ENCODE measurements around the gene GPC1.
A peak's percentile ranks its signal among the peaks of the same experiment; 100 is the strongest.
"Not testable (repeated sequence)": the region's sequence is repeated elsewhere in the genome, so short reads cannot be mapped to it uniquely, and the experiment has no call there.

Gene GPC1

DNA sequence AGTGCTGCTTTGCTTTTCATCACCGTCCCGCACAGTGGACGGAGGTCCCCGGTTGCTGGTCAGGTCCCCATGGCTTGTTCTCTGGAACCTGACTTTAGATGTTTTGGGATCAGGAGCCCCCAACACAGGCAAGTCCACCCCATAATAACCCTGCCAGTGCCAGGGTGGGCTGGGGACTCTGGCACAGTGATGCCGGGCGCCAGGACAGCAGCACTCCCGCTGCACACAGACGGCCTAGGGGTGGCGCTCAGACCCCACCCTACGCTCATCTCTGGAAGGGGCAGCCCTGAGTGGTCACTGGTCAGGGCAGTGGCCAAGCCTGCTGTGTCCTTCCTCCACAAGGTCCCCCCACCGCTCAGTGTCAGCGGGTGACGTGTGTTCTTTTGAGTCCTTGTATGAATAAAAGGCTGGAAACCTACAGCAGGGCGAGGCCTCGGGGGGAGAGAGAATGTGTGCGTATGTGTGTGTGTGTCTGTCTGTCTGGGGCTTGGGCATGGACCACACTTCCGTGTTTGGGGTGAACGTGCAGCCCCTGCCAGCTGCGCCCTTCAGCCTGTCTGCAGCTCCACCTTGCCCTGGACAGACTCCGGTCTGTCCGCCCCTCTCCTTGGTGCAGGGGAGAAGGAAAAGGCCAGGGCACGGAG lies 32.3 kb downstream of the GPC1 start:
- peak in 1 of 5 donors; percentile 10 for DNase-seq

DNA sequence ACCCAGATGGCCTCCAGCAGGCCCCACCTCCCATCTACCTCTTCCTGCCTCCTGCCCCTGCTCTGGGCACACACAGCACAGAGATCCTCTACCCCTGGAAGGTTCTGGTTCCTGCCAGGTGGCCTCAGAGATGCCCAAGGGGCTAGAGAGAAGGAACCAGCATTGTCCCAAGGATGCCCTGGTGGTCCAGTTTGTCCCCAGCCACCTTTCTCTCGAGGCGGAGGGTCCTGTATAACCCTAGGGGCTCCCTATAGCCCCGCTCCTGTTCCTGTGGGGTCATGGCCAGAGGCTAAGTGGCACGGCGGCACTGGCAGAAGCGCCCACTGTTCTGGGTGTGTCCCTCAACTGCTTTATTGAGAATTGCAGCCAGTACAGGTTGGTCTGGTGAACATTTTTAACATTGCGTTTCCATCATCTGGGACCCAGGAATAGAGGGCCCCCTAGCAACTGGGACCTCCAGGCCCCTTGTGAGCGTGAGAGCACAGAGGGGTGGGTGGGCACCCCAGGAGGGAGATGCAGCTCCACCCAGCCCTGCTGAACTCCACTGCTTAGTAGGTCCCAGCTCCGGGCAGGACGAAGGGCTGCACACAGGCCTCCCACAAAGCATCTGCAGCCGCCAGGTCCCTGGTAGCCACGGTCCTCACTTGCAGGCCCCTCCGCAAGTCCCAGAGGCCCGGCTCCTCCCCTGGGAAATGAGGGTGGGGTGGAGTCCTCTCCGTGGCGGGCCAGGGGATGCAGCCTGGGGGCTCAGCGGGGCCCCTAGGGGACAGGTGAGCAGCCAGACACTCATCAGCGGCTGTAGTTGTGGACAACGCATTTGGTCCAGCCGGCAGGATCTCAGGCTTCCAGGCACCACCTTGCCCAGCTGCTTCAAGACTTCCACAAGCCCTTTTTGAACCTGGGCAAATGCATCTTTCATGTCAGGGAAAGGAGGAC lies 33.1 kb downstream of the GPC1 start:
- peak in 2 of 5 donors; percentile 5 to 9 for DNase-seq

DNA sequence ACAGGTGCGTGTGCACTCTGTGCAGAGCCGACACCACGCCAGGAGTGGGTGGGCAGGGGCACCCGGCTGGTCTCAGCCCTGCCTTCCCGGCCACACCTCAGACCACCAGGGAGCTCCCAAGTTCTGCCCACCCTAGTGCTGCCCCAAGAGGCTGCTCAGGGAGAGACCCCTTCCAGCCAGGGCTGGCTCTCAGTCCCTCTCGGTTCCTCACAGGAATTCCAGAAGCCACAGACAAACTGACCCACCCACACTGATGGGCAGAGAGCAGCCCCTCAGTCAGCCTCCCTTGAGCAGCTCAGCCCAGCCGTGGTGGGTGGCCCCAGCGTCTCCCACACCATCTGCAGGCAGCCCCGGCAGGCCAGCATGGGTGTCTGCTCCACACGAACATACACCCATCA lies 33.8 kb downstream of the GPC1 start:
- DNase-seq, result peak in 2 of 5 donors; percentile 6 to 9

DNA sequence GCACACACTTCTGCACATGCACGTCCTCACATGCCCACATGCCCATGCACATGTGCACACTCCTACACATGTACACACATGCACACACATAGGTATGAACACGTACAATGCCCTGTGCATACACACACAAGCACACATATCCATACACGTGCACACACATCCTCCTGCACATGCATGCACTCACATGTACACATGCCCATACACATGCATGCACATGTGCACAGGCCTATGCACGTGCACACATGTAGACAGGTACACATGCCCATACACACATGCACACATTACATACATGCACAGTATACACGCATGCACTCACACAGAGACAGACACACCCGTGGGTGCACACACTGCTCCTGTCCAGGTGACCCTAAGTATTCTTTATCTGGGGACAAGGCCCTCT lies 34.3 kb downstream of the GPC1 start:
- DNase-seq, result no peak

DNA sequence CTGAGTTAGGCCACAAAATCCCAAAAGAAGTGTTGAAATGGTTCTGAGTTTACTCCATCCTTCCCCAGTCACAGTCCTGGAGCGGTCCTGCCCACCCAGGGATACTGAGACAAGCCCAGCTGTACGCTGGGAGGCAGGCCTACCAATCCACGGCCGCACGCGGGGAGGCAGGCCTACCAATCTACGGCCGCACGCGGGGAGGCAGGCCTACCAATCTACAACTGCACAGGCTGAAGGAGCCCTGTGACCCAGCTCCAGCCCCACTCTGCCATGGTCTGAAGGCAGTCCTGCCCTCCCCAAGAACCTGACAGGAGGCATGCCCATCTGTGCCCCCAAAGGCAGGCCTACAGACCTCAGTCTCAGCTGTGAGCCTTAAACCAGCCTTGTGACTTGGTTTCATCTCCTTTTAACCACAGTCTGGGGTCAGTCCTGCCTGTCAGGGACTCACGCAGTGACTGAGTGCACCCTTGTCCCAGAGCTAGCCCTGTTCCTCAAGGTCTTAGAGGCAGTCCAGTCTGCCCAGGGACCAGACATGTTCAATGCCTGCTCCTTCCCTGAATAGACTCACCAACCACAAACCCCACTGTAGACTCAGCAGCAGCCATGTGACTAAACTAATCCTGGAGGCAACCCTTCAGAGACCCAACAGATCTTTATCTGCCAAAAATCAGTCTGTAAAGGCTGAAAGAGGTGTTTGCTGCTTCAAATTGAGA lies 36.8 kb downstream of the GPC1 start:
- no peak for DNase-seq

DNA sequence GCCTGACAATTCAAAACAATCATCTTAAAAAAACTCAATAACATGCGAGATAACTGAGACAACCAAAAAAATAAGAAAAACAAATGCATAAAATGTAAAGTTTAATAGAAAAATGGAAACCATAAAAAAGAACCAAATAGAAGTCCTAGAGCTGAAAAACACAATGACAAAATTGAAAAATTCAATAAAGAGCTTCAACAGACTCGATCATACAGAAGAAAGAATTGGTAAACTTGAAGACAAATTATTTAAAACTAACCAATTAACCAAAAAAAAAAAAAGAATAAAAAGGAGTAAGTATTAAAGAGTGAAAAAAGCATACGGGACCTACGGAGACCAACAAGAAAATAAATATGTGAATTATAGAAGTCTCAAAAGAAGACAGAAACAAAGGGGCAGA lies 37.7 kb downstream of the GPC1 start:
- no peak for DNase-seq

DNA sequence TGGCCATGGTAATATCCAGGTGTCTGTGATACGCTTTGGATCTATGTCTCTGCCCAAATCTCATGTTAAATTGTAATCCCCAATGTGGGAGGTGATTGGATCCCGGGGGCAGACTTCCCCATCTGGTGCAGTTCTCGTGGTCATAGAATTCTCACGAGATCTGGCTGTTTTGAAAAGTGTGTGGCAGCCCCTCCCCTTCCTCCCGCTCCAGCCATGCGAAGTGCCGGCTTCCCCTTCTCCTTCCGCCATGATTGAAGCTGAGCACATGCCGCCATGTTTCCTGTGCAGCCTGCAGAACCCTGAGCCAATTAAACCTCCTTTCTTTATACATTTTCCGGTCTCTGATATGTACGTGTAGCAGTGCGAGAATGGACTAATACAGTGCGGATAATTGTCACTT lies 42.5 kb downstream of the GPC1 start:
- DNase-seq, result no peak

DNA sequence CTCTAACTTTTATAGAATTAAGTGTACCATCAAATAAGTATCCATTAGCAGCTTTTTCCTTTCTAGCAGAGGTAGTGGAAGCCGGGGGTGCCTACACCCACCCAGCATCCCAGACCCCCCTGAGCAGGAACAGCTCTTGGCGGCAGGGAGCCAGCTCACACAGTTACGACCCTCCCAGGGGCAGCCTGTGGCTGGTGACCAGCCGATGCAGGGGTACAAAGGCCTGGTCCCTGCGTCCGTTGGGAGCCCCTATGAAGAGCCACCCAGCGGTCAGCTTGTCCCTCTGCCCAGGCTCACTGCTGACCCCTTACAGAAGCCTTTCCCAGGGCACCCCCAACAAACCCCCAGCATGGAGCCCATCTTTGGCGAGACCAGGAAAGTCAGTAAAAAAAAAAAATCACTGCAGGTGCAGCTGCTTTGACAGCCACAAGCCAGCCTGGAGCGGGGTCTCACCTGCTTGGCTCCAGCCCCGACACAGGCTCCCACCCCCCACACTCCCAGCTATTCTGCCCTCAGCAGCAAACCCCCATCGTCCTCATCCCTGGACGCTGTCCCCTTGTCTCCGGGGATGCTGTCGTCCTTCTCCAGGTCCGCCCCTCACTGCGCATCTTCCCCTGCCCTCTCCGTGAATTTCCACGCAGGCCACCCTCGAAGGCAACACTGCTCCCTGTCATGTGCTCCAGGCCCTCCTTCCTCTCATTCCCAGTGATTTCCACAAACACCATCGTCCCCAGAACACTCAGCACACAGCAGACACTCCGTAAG lies 43.1 kb downstream of the GPC1 start:
- no peak for DNase-seq

DNA sequence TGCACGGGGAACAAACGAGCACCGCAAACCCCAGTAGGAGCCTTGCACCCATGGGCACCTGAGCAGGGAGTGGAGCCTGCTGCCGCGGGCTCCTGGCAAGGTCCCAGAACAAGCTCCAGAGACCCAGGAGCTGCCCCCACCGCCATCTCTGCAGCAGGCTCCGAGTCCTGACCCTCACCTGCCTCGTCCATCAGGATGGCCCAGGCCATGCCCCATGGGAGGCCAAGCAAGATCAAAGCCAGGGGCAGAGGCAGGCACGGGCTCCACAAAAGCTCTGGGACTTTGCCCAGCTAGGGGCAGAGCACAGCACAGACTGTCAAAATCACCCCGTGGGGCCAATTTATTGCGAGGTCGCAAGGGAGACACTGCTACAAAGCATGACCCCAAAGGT lies 43.6 kb downstream of the GPC1 start:
- peak in 1 of 5 donors; percentile 9 for DNase-seq

DNA sequence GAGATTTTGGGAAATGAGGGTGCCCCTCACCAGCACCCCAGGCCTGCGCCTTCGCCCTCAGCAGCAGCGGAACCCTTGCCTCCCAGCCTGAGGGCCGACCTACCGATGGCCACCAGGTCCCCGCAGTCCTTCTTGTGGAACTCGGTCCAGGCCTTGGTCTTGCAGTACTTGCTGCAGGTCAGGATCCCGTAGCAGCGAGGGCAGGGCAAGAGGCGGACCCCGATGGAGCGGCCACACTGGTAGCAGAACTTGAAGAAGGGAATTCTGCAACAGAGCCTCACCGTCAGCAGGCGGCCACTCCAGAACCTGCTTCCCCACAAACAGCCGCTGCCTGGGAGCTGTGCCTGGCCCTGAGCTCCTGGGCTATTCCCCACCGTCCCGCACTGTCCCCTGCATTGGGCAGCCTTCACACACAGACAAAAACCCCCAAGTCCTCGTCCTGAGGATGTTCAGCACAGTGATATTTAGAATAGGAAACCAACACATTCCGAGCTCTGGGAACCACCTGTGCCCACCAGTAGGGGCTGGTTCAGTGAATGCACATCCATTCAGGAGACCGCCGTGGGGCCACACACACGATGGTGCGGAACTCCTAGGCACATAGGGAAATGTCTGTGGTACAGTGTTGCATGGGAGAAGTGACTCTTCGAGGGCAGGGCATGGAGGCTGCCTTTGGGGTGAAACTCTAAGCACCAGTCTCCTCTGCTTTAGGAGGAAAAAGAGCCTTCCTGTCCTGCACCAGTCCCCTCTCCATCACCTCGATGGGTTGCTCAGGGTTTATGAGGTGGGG lies 45.6 kb downstream of the GPC1 start:
- DNase-seq, result peak in 1 of 5 donors; percentile 7

DNA sequence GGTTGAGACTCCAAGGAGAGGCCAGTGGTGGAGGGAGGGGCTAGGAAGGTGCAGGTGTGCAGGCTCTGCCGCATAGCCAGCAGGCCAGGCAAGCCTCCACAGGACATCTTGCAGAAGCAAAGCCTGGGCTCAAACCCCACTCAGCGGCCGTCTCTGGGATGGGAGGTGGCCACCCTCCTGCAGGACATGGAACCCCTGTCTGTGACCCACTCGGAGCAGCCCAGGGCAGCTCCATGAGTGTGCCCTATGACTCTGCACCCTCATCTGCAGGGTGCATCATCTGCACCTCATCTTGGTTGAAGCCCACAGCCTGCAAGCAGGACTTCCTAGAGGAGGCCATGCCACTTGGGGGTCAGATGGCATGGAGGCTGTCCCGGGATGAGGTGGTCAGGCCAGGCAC lies 46.3 kb downstream of the GPC1 start:
- no peak for DNase-seq

DNA sequence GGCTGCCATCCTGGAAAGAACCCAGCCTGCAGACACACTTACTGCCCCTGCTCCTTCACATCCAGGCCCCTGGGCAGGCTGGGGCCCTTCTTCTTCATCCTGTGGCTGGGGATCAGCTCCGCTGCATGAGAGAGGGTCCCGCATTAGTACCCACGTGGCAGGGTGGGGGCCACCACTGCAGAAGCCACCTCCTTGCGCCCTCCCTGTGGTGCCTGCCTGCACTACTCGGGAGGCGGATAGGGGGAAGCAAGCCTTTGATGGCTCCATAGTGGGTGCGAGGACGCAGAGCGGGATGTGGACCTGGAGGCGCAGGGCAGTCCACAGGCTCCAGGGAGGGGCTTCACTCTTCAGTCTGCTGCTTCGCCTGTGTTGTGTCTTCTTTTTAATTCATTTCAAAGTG lies 46.7 kb downstream of the GPC1 start:
- no peak for DNase-seq

DNA sequence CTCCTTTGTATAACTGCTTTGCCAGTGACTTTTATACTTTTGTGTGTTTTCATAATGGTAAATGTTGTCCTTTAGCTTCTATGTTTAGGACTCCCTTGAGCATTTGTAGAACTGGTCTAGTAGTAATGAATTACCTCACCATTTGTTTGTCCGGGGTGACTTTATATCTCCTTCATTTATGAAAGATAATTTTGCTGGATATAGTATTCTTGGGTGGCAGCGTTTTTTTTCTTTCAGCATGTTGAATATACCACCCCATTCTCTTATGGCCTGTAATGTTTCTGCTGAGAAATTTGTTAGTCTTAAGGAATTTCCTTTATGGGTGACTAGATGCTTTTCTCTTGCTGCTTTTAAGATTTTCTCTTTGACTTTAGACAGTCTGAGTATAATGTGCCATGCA lies 56.0 kb downstream of the GPC1 start:
- no peak for DNase-seq

DNA sequence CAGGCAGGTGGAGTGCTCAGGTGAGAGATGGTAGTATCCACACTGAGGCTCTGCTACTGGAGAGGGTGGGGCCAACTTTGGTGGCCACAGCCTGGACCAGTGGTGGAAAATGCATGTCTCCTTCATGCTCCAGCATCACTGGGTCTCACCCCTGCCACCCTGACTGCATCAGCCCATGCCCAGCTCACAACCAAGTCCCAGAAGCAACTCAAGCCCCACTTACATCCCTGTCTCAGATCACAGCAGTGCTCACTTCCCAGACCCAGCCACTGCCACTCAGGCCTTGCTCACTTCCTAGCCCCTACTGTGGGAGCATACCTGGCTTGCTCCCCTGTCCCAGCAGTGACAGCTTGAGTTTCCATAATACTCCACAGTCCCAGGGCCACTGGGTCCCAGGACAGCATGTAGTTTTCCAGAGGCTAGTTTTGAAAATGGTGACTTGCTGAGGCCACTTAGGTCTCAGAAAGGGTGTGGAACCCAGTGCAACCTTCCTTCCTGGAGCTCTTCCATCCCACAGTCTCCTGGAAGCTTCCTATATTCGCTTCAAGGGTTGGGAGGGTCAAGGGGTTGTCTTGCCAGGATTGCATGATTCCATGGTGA lies 58.8 kb downstream of the GPC1 start:
- DNase-seq, result no peak

DNA sequence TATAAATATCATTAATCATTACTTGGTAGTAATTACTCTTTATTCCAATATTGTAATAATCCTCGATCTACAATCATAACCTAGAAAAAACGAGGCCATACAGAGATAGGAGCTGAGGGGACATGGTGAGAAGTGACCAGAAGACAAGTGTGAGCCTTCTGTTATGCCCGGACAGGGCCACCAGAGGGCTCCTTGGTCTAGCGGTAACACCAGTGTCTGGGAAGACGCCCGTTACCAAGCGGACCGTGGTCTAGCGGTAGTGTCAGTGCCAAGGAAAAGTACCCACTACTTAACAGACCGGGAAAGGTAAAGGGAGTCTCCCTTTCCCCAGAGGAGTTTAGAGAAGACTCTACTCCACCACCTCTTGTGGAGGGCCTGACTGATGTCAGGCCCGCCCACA lies 59.5 kb downstream of the GPC1 start:
- DNase-seq, result not testable (repeated sequence)

DNA sequence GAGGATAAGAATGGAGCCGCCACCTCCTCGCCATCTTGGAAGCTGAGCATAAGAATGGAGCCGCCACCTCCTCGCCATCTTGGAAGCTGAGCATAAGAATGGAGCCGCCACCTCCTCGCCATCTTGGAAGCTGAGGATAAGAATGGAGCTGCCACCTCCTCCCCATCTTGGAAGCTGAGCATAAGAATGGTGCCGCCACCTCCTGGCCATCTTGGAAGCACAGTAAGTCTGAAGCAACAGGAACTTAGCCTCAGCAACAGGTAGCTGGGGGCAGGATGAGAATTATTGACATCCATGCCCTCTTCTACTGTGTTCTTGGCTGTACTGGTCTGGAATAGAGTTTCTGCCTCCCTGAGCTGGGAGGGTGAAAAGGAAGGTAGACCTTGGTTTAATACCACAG lies 61.6 kb downstream of the GPC1 start:
- DNase-seq, result not testable (repeated sequence)

DNA sequence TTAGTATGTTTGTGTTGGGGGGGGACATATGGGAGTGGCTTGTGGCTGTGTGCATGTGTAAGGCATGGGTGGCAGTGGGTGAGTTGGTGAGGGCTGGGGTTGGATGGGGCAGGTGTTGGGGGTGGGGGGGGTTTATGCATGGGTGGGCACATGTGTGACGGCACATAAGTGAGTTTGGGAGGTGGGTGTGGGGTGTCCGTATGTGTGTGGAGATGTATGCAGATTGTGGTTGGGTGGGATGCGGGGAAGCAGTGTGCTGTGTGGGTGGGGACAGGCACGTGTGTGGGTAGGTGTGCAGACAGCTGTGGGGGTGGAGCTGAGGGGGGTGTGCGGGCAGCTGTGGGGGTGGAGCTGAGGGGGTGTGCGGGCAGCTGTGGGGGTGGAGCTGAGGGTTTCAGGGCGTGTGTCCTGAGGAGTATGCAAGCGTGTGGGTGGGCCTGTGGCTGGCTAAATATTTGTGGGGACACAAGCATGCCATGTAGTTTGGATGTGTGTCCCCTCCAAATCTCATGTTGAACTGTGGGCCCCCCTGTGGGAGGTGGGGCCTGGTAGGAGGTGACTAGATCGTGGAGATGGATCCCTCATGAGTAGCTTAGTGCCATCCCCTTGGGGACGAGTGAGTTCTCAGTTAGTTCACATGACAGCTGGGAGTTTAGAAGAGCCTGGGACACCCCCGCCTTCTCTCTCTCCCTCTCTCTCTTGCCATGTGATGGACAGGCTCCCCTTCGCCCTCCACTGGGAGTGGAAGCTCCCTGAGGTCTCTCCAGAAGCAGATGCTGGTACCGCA lies 62.9 kb downstream of the GPC1 start:
- no peak for DNase-seq

DNA sequence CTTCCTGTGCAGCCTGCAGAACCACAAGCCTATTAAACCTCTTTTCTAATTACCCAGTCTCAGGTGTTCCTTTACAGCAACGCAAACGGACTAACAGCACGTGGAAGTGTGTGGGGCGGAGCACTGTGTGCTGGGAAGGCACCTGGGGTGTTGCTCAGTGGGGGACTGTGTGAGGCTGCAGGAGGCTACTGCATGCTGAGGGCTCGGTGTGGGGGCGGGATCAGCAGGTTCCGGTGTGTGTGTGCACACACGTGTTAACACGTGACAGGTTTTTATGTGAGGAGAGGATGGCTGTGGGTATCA lies 63.4 kb downstream of the GPC1 start:
- no peak for DNase-seq

DNA sequence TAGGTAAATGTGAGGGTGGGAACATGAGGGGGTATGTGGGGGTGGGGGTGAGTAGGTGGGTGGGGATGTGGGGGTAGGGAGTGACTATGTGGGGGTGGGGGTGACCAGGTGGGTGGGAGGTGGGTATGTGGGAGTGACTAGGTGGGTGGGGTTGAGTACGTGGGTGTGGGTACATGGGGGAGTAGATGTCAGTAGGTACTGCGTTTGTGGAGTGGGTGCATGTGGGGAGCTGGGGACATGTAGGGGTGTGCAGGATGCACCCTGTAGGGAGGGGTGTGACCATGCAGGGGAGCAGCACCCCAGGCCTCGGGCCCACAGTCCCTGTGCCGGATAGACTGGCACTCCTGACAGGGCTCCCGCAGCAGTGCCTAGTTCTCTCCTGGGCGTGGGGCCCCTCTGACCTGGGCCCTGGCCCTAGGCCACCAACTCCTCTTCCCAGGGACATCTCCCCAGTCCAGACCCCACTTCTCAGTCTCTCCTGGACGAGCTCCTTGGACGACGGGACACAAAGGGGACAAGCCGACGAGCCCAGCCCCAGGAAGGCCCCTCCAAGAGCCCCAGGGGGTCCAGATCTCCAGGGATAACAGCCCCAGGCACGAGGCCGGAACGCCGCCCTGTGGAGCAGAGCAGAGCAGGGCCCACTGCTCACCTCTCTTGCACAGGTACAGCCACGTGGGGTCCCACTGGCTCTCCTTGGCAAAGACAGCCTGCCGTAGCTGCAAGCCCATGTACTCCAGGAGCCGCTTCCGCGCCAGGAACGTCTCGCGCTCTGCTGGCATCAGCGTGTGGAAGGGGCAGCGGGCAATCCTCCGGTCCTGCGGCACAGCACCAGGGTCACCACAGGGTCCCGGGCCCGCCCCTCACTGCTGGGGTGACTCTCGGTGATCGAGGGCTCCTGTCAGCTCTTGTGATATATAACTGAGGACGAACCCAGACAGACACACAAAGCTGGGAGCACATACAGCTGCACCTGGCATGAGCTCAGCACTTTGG lies 64.1 kb downstream of the GPC1 start:
- DNase-seq, result no peak

Data from T-helper 1 cell (primary cell).